Astrocyte (in vitro differentiated cells and primary cell): Measurements from ENCODE around the gene UNCX. TPM values are rescaled to one million over a fixed set of nuclear protein-coding genes. Genes with fewer than 3 reads are reported as not detected.

Source experiments
- DNase-seq: peaks from one replicate; pipeline ENCODE4 v3.0.0-alpha.2; 2010; ENCODE audit warnings: low read depth
- FAIRE-seq: peaks from 2 replicates; lab custom pipeline; 2011; peaks lifted over from hg19 to GRCh38; lab: Jason Lieb, UNC
- H2AFZ ChIP-seq: 2 replicates; pipeline ENCODE4 v1.6.0; 2012; ENCODE audit warnings: low read depth, low read length, inconsistent platforms
- H3K27ac ChIP-seq: 2 replicates; pipeline ENCODE4 v1.5.1; 2011; ENCODE audit warnings: low read depth, low read length, inconsistent platforms
- H3K27me3 ChIP-seq: 2 replicates; pipeline ENCODE4 v1.6.0; 2011; ENCODE audit warnings: low read length, inconsistent platforms; ENCODE audit not compliant: insufficient read depth
- H3K36me3 ChIP-seq: 2 replicates; pipeline ENCODE4 v1.5.1; 2011; ENCODE audit warnings: low read length, inconsistent platforms; ENCODE audit not compliant: insufficient read depth
- H3K4me1 ChIP-seq: 2 replicates; pipeline ENCODE4 v1.5.1; 2011; ENCODE audit warnings: low read length, inconsistent platforms; ENCODE audit not compliant: insufficient read depth
- H3K4me2 ChIP-seq: 2 replicates; pipeline ENCODE4 v1.6.0; 2012; ENCODE audit warnings: low read length, inconsistent platforms
- H3K4me3 ChIP-seq: 2 replicates; pipeline ENCODE4 v1.5.1; 2011; ENCODE audit warnings: low read depth, mild to moderate bottlenecking, low read length, inconsistent platforms; ENCODE audit not compliant: insufficient read depth
- H3K79me2 ChIP-seq: 2 replicates; pipeline ENCODE4 v1.6.0; 2012; ENCODE audit warnings: mild to moderate bottlenecking, low read length, inconsistent platforms; ENCODE audit not compliant: insufficient read depth
- H3K9ac ChIP-seq: 2 replicates; pipeline ENCODE4 v1.6.0; 2012; ENCODE audit warnings: mild to moderate bottlenecking, low read length, inconsistent platforms
- H3K9me3 ChIP-seq: 2 replicates; pipeline ENCODE4 v1.5.1; 2012; ENCODE audit warnings: low read depth, mild to moderate bottlenecking, low read length, inconsistent platforms; ENCODE audit not compliant: insufficient read depth
- H4K20me1 ChIP-seq: 2 replicates; pipeline ENCODE4 v1.6.0; 2012; ENCODE audit warnings: low read length, inconsistent platforms; ENCODE audit not compliant: insufficient read depth
- H3K27ac Mint-ChIP-seq: one replicate; pipeline ENCODE4 v1.8.0; 2021; ENCODE audit warnings: mild to moderate bottlenecking, mixed read lengths; ENCODE audit not compliant: unreplicated experiment
- H3K27me3 Mint-ChIP-seq: one replicate; pipeline ENCODE4 v1.8.0; 2021; ENCODE audit warnings: low read depth, mixed read lengths; ENCODE audit not compliant: unreplicated experiment
- H3K36me3 Mint-ChIP-seq: one replicate; pipeline ENCODE4 v1.8.0; 2021; ENCODE audit warnings: low read depth, mixed read lengths; ENCODE audit not compliant: unreplicated experiment
- H3K4me1 Mint-ChIP-seq: one replicate; pipeline ENCODE4 v1.8.0; 2021; ENCODE audit warnings: low read depth, mixed read lengths; ENCODE audit not compliant: unreplicated experiment
- H3K4me3 Mint-ChIP-seq: one replicate; pipeline ENCODE4 v1.8.0; 2021; ENCODE audit warnings: mild to moderate bottlenecking, moderate library complexity, mixed read lengths; ENCODE audit not compliant: unreplicated experiment
- H3K9me3 Mint-ChIP-seq: one replicate; pipeline ENCODE4 v1.8.0; 2021; ENCODE audit warnings: mild to moderate bottlenecking, mixed read lengths; ENCODE audit not compliant: unreplicated experiment
- CTCF ChIP-seq: IDR thresholded peaks from 2 replicates; pipeline ENCODE4 v1.5.1; 2011; ENCODE audit warnings: low read depth, mild to moderate bottlenecking, inconsistent platforms, low read length, moderate library complexity; ENCODE audit not compliant: insufficient read depth
- EZH2 ChIP-seq: IDR thresholded peaks from 2 replicates; pipeline ENCODE4 v1.6.1; 2012; ENCODE audit warnings: mild to moderate bottlenecking, low read length, inconsistent platforms; ENCODE audit not compliant: insufficient read depth
- total RNA-seq: library from RNA; stranded (reverse); gene quantifications from 2 replicates; pipeline ENCODE4 v1.2.1, GENCODE V29; 2021

UNCX gene
- total RNA-seq, 1 donor from 2014 or later: not detected

GRCh38 chr7:1257221-1257620 is 24.5 kb downstream of the UNCX start:
- Mint-ChIP-seq H3K36me3 (no peaks in the 10 kb centered on the region), H3K27me3 (peaks cover 40% of the 10 kb centered on the region), H3K4me1 (no peaks in the 10 kb centered on the region), H3K9me3 (no peaks in the 10 kb centered on the region), H3K4me3 (no peak overlapping the region), H3K27ac (no peak overlapping the region)
- Histone ChIP-seq H2AFZ (no peak overlapping the region), H3K27ac (no peak overlapping the region), H3K4me1 (no peaks in the 10 kb centered on the region), H3K9me3 (no peaks in the 10 kb centered on the region), H3K27me3 (peaks cover 24% of the 10 kb centered on the region), H3K4me3 (no peak overlapping the region), H3K9ac (no peak overlapping the region), H3K79me2 (no peaks in the 10 kb centered on the region), H3K4me2 (no peak overlapping the region), H3K36me3 (no peaks in the 10 kb centered on the region), H4K20me1 (no peaks in the 10 kb centered on the region)
- TF ChIP-seq EZH2 (no peak), CTCF (no peak)
- DNase-seq (no peak), FAIRE-seq (no peak)

- Mint-ChIP-seq H3K9me3 (no peaks in the 10 kb centered on the region), H3K4me1 (no peaks in the 10 kb centered on the region), H3K27me3 (peaks cover 40% of the 10 kb centered on the region), H3K27ac (no peak overlapping the region), H3K4me3 (no peak overlapping the region), H3K36me3 (no peaks in the 10 kb centered on the region)
- FAIRE-seq (no peak), DNase-seq (no peak)
- H3K4me1 ChIP-seq: no peaks in the 10 kb centered on the region
- no peaks in the 10 kb centered on the region for H3K9me3 ChIP-seq
- no peak overlapping the region for H3K4me2 ChIP-seq
- no peak overlapping the region for H3K27ac ChIP-seq
- H3K79me2 ChIP-seq: no peaks in the 10 kb centered on the region
- H2AFZ ChIP-seq: no peak overlapping the region
- no peak overlapping the region for H3K9ac ChIP-seq
- peaks cover 21% of the 10 kb centered on the region for H3K27me3 ChIP-seq
- no peak for TF ChIP-seq CTCF
- no peak for TF ChIP-seq EZH2
- H3K36me3 ChIP-seq: no peaks in the 10 kb centered on the region
- H3K4me3 ChIP-seq: no peak overlapping the region
- no peaks in the 10 kb centered on the region for H4K20me1 ChIP-seq
Observed at GRCh38 chr7:1257863-1258262, 25.2 kb downstream of the UNCX start.

- H3K9me3 Mint-ChIP-seq: no peaks in the 10 kb centered on the region
- H4K20me1 ChIP-seq: no peaks in the 10 kb centered on the region
- H3K4me1 ChIP-seq: no peaks in the 10 kb centered on the region
- H3K27me3 ChIP-seq: peaks cover 6% of the 10 kb centered on the region
- no peaks in the 10 kb centered on the region for H3K36me3 ChIP-seq
- no peak for TF ChIP-seq EZH2
- no peak for TF ChIP-seq CTCF
- H3K4me3 ChIP-seq: no peak overlapping the region
- DNase-seq: no peak
- no peaks in the 10 kb centered on the region for H3K4me1 Mint-ChIP-seq
- H3K9ac ChIP-seq: no peak overlapping the region
- no peak for FAIRE-seq
- no peaks in the 10 kb centered on the region for H3K36me3 Mint-ChIP-seq
- H3K27ac ChIP-seq: no peak overlapping the region
- H3K9me3 ChIP-seq: no peaks in the 10 kb centered on the region
- H3K27me3 Mint-ChIP-seq: peaks cover 38% of the 10 kb centered on the region
- no peak overlapping the region for H3K27ac Mint-ChIP-seq
- no peak overlapping the region for H3K4me2 ChIP-seq
- no peak overlapping the region for H3K4me3 Mint-ChIP-seq
- H2AFZ ChIP-seq: no peak overlapping the region
- no peaks in the 10 kb centered on the region for H3K79me2 ChIP-seq
Observed at GRCh38 chr7:1259621-1260243, 27.1 kb downstream of the UNCX start.
